HS-5 (cell line): Measurements from ENCODE around the gene TMUB2.

ENCODE experiments used
- DNase-seq: peaks from one replicate; pipeline ENCODE4 v3.0.0-alpha.2; 2012; ENCODE audit warnings: low read depth

Gene TMUB2

GRCh38 chr17:44176671-44177501, 9.9 kb upstream of the TMUB2 start:
- no peak for DNase-seq

- DNase-seq, result no peak
Observed at GRCh38 chr17:44177640-44178039, 9.1 kb upstream of the TMUB2 start.

- DNase-seq, result no peak
Observed at GRCh38 chr17:44178133-44178532, 8.6 kb upstream of the TMUB2 start.

GRCh38 chr17:44183024-44183423, 3.7 kb upstream of the TMUB2 start:
- no peak for DNase-seq

GRCh38 chr17:44184212-44184810, 2.5 kb upstream of the TMUB2 start:
- DNase-seq, result no peak

GRCh38 chr17:44187131-44187899, 543 bp downstream of the TMUB2 start:
- no peak for DNase-seq

- no peak for DNase-seq
Observed at GRCh38 chr17:44188576-44189403, 2.0 kb downstream of the TMUB2 start.

GRCh38 chr17:44190481-44190880, 3.7 kb downstream of the TMUB2 start:
- DNase-seq, result no peak

- DNase-seq, result no peak
Observed at GRCh38 chr17:44191369-44191768, 4.6 kb downstream of the TMUB2 start.

- no peak for DNase-seq
Observed at GRCh38 chr17:44191941-44192496, 5.2 kb downstream of the TMUB2 start.

- no peak for DNase-seq
Observed at GRCh38 chr17:44192750-44193149, 6.0 kb downstream of the TMUB2 start.

GRCh38 chr17:44193326-44194084, 6.7 kb downstream of the TMUB2 start:
- DNase-seq, result no peak

- no peak for DNase-seq
Observed at GRCh38 chr17:44197107-44197506, 10.3 kb downstream of the TMUB2 start.

- no peak for DNase-seq
Observed at GRCh38 chr17:44197980-44198720, 11.4 kb downstream of the TMUB2 start.

GRCh38 chr17:44198721-44199552, 12.2 kb downstream of the TMUB2 start:
- DNase-seq, result no peak

GRCh38 chr17:44199553-44200477, 13.0 kb downstream of the TMUB2 start, which contains the start of gene ATXN7L3:
TSS of gene ATXN7L3 (minus strand) at chr17:44199884. CDS start at chr17:44198070, 1,814 bp downstream.
- DNase-seq, result peak; percentile 82

- DNase-seq, result no peak
Observed at GRCh38 chr17:44200478-44201155, 13.8 kb downstream of the TMUB2 start.
